Measurements from ENCODE around the gene GAA.

DNA sequence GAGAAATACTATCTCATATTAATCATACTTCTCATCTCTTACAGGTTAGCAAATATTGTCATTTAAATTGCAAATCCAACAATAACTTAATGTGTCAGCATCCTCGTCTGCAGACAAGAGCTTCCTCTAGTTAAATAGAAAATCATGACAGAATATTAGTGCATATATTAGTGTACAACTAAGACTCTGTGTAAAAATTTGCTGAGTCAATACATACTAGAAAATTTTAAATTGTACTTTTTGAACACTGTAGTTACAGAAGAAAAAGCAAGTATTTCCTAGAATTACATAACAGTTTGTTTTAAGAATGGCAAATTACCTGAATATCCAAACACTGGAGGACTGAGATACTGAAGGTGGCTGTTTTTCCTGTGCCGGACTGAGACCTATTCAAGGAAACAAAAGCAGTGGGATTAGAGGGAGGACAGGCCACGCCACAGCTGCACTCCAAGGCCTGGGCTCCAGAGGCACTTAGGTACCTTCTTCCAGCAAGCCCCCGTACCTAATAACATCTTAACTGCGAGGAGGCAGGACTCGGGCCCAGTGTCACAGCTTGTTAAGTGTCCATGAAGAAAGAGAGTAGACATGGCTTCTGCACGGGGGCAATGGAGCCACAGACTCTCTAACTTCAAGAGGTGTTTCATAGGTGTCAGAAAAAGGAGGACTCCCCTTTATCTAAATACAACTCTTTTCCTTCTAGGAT lies 40.2 kb downstream of the GAA start:
- TF ChIP-seq, protein P1, sequence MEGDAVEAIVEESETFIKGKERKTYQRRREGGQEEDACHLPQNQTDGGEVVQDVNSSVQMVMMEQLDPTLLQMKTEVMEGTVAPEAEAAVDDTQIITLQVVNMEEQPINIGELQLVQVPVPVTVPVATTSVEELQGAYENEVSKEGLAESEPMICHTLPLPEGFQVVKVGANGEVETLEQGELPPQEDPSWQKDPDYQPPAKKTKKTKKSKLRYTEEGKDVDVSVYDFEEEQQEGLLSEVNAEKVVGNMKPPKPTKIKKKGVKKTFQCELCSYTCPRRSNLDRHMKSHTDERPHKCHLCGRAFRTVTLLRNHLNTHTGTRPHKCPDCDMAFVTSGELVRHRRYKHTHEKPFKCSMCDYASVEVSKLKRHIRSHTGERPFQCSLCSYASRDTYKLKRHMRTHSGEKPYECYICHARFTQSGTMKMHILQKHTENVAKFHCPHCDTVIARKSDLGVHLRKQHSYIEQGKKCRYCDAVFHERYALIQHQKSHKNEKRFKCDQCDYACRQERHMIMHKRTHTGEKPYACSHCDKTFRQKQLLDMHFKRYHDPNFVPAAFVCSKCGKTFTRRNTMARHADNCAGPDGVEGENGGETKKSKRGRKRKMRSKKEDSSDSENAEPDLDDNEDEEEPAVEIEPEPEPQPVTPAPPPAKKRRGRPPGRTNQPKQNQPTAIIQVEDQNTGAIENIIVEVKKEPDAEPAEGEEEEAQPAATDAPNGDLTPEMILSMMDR (IDR thresholded peaks at IDR 0.05): no peak
- no peak for TF ChIP-seq POLR2A (IDR thresholded peaks at IDR 0.05)

All from breast epithelium (tissue), 3 donors.